Left forelimb (tissue), 1 donor: Measurements from ENCODE around the gene RPIA.

Experiments
- DNase-seq: peaks from one replicate; pipeline ENCODE4 v3.0.0-alpha.2; 2018; ENCODE audit warnings: low spot score

The RPIA gene

GRCh38 chr2:88686320-88686719, 5.2 kb upstream of the RPIA start:
- no peak for DNase-seq

- no peak for DNase-seq
These were observed 4.1 kb upstream of the RPIA start for GRCh38 chr2:88687384-88687783.

GRCh38 chr2:88690591-88691338, 708 bp upstream of the RPIA start:
- DNase-seq = no peak

- peak; percentile 70 for DNase-seq
These were observed 714 bp downstream of the RPIA start for GRCh38 chr2:88692187-88692586.

- no peak for DNase-seq
These were observed 2.5 kb downstream of the RPIA start for GRCh38 chr2:88693911-88694414.

- no peak for DNase-seq
These were observed 5.1 kb downstream of the RPIA start for GRCh38 chr2:88696611-88697010.

GRCh38 chr2:88697370-88698026, 6.0 kb downstream of the RPIA start:
- no peak for DNase-seq

GRCh38 chr2:88698027-88698413, 6.5 kb downstream of the RPIA start:
- no peak for DNase-seq

GRCh38 chr2:88698498-88699233, 7.2 kb downstream of the RPIA start:
- DNase-seq = no peak

GRCh38 chr2:88707003-88707402, 15.5 kb downstream of the RPIA start:
- DNase-seq = no peak

GRCh38 chr2:88709181-88709631, 17.7 kb downstream of the RPIA start:
- DNase-seq = no peak

GRCh38 chr2:88711289-88711688, 19.8 kb downstream of the RPIA start:
- no peak for DNase-seq

GRCh38 chr2:88711897-88712296, 20.4 kb downstream of the RPIA start:
- DNase-seq = no peak

GRCh38 chr2:88713408-88713807, 21.9 kb downstream of the RPIA start:
- no peak for DNase-seq

GRCh38 chr2:88714667-88715066, 23.2 kb downstream of the RPIA start:
- no peak for DNase-seq

GRCh38 chr2:88720399-88720798, 28.9 kb downstream of the RPIA start:
- no peak for DNase-seq

- no peak for DNase-seq
These were observed 29.8 kb downstream of the RPIA start for GRCh38 chr2:88721268-88721667.

- no peak for DNase-seq
These were observed 33.3 kb downstream of the RPIA start for GRCh38 chr2:88724643-88725332.

- DNase-seq = no peak
These were observed 37.7 kb downstream of the RPIA start for GRCh38 chr2:88729061-88729745.

GRCh38 chr2:88733155-88733902, 41.9 kb downstream of the RPIA start:
- no peak for DNase-seq

GRCh38 chr2:88735133-88735532, 43.7 kb downstream of the RPIA start:
- no peak for DNase-seq
